Retinal pigment epithelial cell (primary cell): Measurements from ENCODE around the gene MTFR1L.
A peak's percentile ranks its signal among the peaks of the same experiment; 100 is the strongest.

ENCODE experiments used
- DNase-seq: peaks from one replicate; pipeline ENCODE4 v3.0.0-alpha.2; 2010; ENCODE audit warnings: low read depth
- H3K4me3 ChIP-seq: 2 replicates; pipeline ENCODE4 v1.5.1; 2011; ENCODE audit warnings: mild to moderate bottlenecking, low read length, control low read depth, moderate library complexity
- CTCF ChIP-seq: conservative IDR thresholded peaks from 2 replicates; pipeline ENCODE4 v1.5.1; 2011; ENCODE audit warnings: low read depth, low read length, control low read depth, inconsistent platforms

The MTFR1L gene

GRCh38 chr1:25813734-25814471, 5.9 kb upstream of the MTFR1L start:
- TF ChIP-seq CTCF: no peak
- no peak for DNase-seq
- no peak overlapping the region for H3K4me3 ChIP-seq

GRCh38 chr1:25814549-25815087, 5.1 kb upstream of the MTFR1L start:
- no peak for TF ChIP-seq CTCF
- DNase-seq: no peak
- H3K4me3 ChIP-seq: no peak overlapping the region

- H3K4me3 ChIP-seq: no peak overlapping the region
- DNase-seq: no peak
- no peak for TF ChIP-seq CTCF
These were observed 4.3 kb upstream of the MTFR1L start for GRCh38 chr1:25815208-25816111.

- no peak for TF ChIP-seq CTCF
- no peak overlapping the region for H3K4me3 ChIP-seq
- no peak for DNase-seq
These were observed 3.5 kb upstream of the MTFR1L start for GRCh38 chr1:25816112-25816718.

- peak; percentile 37 for TF ChIP-seq CTCF
- no peak for DNase-seq
- H3K4me3 ChIP-seq: no peak overlapping the region
These were observed 1.8 kb upstream of the MTFR1L start for GRCh38 chr1:25817840-25818501.

GRCh38 chr1:25818569-25818968, 1.2 kb upstream of the MTFR1L start:
- DNase-seq: no peak
- peak overlapping the region; percentile 64 for H3K4me3 ChIP-seq
- TF ChIP-seq CTCF: no peak
